Peyer's patch (tissue), 4 donors: ENCODE data around the gene DCAF4L1.

ENCODE experiments used
- CTCF ChIP-seq, 6 experiments: fragments of 450-650 bp in 4 of 6; fragments of 200-600 bp in 2 of 6; sonication (generic) in 1 of 6; IDR thresholded peaks; one replicate each; pipeline ENCODE4 v1.5.1; 2017 to 2019; ENCODE audit warnings: antibody characterized with exemption in 6 of 6, mild to moderate bottlenecking in 3 of 6, moderate library complexity in 1 of 6
- POLR2A ChIP-seq, 2 donors: fragments of 450-650 bp; IDR thresholded peaks; one replicate each; pipeline ENCODE4 v1.5.1; 2017; ENCODE audit warnings: antibody characterized with exemption in 2 of 2, mild to moderate bottlenecking in 2 of 2, moderate library complexity in 2 of 2

GRCh38 chr4:41998019-41998418, 16.5 kb downstream of the DCAF4L1 start:
- no peak for TF ChIP-seq CTCF (IDR thresholded peaks at IDR 0.05)
- TF ChIP-seq POLR2A (IDR thresholded peaks at IDR 0.05) = no peak
